UCSD-AML1 (cell line): ENCODE measurements around the gene DDI1.

Experiments used
- DNase-seq: peaks from one replicate; lab custom pipeline; 2025; ENCODE audit not compliant: unreplicated experiment; lab: John Stamatoyannopoulos, UW

Gene DDI1

DNA sequence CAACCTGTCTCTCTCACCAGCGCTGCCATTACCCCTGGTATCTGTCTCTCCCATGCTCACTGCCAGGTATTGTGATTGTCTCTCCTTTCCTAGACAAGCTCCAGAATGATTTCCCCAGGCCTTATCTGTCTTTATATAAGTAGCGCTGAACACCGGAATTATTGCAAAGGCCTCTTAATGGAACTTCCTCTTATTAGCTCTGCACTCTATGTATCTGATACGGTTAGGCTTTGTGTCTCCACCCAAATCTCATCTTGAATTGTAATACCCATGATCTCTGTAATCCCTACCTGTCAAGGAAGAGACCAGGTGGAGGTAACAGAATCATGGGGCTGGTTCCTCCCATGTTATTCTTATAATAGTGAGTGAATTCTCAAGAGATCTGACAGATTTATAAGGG is 39.3 kb downstream of the DDI1 start:
- DNase-seq, result no peak

DNA sequence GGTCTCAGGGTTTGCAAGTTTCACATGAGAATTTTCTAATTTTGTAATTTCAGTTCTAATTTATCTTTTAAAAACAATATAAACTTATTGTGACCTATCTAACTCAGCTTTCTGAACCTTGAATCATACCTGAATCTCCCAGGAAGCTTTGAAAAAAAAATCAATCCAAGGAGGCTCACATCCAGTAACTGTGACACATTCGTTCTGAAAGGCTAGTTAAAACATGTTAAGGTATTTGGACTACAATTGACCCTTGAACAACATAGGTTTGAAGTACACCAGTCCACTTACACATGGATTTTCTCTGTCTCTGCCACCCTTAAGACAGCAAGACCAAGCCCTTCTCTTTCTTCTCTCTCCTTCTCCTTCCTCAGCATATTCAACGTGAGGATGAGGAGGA is 40.0 kb downstream of the DDI1 start:
- DNase-seq, result no peak

DNA sequence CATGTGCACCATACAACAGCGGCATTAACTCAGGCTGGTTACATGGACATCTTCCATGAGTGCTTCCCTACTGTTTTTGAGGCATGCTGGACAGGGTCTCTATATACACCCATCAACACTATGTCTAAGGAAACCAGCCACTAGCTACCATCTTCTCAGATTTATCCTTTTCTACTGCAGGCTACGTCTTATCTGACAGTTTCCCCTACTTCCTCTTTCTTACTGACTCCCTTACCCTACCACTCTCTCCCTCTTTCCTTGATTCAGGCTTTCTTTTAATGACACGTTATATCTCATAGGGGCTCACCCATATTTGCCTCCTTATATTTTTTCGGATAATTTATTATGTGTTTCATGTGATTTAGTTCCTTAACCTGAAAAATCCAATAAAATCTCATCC is 41.8 kb downstream of the DDI1 start:
- no peak for DNase-seq

DNA sequence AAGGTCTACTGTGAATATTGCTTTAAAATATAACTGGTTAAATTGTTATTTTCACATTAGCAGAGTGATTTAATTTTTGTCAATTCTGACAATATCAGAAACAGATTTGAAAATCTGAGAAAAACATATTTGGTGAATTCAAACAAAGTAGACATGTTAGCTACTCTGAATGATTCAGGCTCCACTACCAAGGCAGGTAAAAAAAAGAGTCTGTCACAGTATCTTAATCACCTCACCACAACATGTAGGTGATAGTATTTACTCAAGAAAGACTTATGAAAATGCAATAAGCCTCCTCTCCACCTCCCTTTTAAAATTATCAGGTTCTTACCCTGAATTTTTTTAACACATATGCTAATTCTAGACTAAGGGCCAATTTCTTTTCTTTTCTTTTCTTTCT is 42.6 kb downstream of the DDI1 start:
- no peak for DNase-seq

DNA sequence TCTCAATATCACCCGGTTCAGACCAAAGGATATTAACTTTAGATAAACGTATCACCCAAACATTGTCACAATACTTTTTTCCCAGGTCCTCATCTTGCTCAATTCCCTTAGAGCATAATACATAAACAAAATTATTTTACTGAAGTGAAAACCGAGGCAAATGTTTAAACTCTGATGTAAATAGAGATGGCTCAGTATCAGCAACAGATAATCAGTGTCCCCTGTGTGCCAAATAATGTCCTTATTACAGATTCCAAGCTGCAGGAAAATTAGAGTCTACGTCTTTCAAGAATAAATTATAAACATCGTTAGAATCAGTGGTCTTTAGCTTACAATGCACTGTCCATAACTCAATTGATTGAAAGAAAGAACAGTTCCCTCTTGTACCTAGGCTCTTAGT is 50.2 kb downstream of the DDI1 start:
- no peak for DNase-seq
